GM12873 (cell line): ENCODE data around the gene C19orf73.

Experiments used
- TF ChIP-seq, protein P1 (sequence below): IDR thresholded peaks from 2 replicates; pipeline ENCODE4 v1.5.1; 2012; ENCODE audit warnings: low read depth, mild to moderate bottlenecking, moderate library complexity, low read length, control low read depth; ENCODE audit not compliant: insufficient read depth; ENCODE audit errors: missing control alignments

Gene C19orf73

DNA sequence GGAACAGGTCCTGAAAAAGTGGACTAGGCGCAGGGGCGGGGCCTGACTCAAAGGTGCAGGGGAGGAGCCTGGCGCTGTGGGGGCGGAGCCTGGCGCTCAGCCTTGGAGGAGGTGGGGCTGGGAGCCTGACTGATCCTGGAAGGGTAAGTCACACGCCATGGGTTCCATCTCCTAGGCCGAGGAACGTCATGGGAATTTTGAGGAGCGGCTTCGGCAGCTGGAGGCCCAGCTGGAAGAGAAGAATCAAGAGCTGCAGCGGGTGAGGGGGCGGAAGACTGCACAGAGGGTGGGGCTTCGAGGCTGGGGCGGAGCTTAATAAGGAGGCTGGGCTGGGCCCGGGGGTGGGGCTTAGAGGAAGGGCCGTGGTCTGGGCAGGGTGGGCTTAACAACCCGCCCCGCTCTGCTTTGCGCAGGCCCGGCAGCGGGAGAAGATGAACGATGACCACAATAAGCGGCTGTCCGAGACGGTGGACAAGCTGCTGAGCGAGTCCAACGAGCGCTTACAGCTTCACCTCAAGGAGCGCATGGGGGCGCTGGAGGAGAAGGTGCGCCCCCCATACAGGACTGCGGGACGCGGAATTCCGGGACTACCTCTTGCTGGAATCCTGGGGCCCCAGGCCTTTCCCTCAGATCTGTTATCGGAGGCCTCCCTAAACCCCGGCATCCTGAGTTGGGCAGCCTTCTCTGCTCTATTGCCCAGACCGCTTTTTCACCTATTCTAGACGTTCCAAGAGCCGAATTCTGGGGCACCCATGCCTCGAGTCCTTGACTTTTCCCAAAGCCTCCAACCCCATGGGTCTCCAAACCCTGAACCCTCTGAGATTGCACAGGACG, 14.9 kb upstream of the C19orf73 start:
- TF ChIP-seq, protein P1, sequence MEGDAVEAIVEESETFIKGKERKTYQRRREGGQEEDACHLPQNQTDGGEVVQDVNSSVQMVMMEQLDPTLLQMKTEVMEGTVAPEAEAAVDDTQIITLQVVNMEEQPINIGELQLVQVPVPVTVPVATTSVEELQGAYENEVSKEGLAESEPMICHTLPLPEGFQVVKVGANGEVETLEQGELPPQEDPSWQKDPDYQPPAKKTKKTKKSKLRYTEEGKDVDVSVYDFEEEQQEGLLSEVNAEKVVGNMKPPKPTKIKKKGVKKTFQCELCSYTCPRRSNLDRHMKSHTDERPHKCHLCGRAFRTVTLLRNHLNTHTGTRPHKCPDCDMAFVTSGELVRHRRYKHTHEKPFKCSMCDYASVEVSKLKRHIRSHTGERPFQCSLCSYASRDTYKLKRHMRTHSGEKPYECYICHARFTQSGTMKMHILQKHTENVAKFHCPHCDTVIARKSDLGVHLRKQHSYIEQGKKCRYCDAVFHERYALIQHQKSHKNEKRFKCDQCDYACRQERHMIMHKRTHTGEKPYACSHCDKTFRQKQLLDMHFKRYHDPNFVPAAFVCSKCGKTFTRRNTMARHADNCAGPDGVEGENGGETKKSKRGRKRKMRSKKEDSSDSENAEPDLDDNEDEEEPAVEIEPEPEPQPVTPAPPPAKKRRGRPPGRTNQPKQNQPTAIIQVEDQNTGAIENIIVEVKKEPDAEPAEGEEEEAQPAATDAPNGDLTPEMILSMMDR, result no peak

DNA sequence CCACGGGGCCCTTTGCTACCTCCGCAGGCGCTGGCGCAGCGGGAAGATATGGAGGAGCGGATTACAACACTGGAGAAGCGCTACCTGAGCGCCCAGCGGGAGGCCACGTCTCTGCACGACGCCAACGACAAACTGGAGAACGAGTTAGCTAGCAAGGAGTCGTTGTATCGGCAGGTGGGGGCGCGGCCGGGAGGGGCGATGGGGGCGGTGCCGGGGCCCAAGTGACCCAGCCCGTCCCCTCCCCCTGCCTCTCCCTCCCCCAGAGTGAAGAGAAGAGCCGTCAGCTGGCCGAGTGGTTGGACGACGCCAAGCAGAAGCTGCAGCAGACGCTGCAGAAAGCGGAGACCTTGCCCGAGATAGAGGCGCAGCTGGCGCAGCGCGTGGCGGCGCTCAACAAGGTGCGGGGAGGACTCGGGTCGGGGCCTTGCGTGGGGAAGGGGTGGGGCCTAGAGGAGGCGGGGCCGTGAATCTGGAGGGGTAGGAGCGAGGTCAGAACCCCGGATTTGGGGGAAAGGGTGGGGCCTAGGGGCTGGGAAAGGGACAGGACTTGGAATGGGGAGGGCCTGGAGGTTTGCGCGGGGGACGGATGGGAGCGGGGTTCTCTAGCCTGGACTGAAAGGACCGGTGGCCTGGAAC, 14.1 kb upstream of the C19orf73 start:
- TF ChIP-seq, protein P1, result no peak

DNA sequence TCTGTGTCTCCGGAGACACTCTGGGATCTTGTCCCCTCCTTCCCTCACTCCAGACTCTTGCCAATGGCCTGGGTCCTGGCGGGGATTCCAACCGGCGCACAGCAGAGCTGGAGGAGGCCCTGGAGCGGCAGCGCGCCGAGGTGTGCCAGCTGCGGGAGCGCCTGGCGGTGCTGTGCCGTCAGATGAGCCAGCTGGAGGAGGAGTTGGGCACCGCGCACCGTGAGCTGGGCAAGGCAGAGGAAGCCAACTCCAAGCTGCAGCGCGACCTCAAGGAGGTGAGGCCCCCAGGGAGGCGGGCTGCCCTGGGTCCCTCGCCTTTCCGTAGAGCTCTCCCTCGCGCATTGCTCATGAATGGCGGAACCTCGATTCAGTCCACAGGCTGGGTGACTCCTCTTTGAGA, 11.4 kb upstream of the C19orf73 start:
- TF ChIP-seq, protein P1, result no peak

DNA sequence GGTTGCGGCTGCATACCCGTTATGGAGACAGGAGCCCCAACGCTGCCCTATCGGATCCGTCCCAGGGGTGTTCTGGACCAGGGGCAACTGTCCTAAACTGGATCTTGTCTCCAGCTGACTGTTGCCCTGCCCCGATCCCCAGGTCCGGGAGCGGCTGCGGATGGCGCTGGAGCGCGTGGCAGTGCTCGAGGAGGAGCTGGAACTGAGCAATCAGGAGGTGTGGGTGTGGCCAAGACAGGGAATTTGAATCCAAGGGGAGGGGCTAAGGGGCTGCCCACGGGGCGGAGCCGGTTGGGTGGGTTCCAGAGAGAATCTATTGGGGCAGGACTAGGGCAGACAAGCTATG, 10.3 kb upstream of the C19orf73 start:
- TF ChIP-seq, protein P1, result no peak

DNA sequence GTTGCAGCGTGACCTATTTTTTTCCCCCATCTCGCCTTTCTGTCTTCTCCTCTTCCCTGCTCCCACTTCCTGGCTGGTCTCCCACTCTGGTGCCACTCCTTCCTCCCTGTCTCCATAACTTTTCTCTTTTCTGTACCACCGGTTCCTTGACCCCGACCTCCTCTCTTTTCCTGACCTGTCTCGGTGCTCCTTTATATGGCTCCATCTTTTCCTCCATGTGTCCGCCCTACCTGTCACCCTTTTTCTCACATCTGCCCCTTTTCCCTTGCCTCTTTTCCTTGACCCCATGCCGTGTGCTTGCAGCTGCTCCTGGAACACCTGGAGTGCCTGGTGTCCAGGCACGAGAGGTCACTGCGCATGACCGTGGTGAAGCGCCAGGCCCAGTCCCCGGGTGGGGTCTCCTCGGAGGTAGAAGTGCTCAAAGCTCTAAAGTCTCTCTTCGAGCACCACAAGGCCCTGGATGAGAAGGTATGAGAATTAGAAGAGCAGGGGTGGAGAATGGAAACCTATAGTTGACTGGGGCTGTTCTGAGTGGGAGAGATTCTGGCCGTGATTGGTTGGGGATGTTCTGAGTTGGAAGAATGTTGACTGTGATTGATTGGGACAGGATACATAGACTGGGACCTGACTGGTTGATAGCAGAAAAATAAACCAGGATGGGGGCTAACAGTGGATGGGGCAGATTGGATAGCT, 9.7 kb upstream of the C19orf73 start:
- TF ChIP-seq, protein P1, result no peak

DNA sequence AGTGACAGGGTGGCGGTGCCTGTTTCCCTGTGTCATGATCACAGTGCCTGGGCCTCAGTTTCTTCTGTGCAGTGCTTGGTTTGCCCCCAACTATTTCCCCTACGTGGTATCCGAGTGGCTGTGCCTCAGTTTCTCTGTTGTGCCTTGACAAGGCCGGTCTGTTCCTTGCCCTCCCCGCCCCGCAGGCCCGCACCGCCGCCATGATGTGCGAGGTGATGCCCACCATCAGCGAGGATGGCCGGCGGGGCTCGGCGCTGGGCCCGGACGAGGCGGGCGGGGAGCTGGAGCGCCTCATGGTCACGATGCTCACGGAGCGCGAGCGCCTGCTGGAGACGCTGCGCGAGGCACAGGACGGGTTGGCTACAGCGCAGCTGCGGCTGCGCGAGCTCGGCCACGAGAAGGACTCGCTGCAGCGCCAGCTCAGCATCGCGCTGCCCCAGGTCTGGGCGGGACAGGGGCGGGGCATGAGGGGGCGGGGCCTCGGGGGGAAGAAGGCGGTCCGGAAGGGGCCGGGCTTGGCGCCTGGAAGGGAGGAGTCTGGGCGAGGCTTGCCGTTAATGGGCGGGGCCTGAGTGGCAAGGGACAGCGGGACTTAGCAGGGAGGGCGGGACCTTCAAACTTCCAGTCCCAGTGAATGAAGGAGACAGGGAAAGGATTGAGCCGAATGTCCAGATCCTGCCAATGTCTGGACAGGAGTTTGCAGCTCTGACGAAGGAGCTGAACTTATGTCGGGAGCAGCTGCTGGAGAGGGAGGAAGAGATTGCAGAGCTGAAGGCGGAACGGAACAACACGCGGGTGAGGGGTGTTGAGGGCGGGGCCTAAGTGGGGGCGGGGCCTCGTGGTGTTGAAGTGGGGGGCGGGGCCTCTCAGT, 9.0 kb upstream of the C19orf73 start:
- TF ChIP-seq, protein P1, result no peak
